HEK293 (cell line): Measurements from ENCODE around the gene CDCA3.

ENCODE experiments used
- CTCF ChIP-seq: fragments of 450-650 bp; formaldehyde crosslinking; IDR thresholded peaks from 2 replicates; pipeline ENCODE4 v1.5.1; 2016; ENCODE audit warnings: missing biosample characterization, missing genetic modification characterization
- ZNF561 ChIP-seq: fragments of 450-650 bp; IDR thresholded peaks from 2 replicates; pipeline ENCODE4 v1.5.1; 2018; ENCODE audit warnings: missing biosample characterization, missing genetic modification characterization, borderline replicate concordance

GRCh38 chr12:6847676-6848075 is 3.4 kb downstream of the CDCA3 start:
- TF ChIP-seq CTCF, result no peak
- TF ChIP-seq ZNF561 (tag by site-specific recombination), result no peak
